ENCODE data around the gene PNPLA2.
A peak's percentile ranks its signal among the peaks of the same experiment; 100 is the strongest.

Gene PNPLA2

GRCh38 chr11:783581-784015 lies 35.1 kb upstream of the PNPLA2 start:
- peak; percentile 18 for DNase-seq (ENCODE audit: low spot score)

GRCh38 chr11:786235-787083 lies 32.3 kb upstream of the PNPLA2 start:
- no peak for DNase-seq (ENCODE audit: low spot score)

- no peak for DNase-seq (ENCODE audit: low spot score)
These were observed 31.5 kb upstream of the PNPLA2 start for GRCh38 chr11:787084-787675.

GRCh38 chr11:788009-788640 lies 30.6 kb upstream of the PNPLA2 start:
- DNase-seq (ENCODE audit: low spot score) = no peak

DNA sequence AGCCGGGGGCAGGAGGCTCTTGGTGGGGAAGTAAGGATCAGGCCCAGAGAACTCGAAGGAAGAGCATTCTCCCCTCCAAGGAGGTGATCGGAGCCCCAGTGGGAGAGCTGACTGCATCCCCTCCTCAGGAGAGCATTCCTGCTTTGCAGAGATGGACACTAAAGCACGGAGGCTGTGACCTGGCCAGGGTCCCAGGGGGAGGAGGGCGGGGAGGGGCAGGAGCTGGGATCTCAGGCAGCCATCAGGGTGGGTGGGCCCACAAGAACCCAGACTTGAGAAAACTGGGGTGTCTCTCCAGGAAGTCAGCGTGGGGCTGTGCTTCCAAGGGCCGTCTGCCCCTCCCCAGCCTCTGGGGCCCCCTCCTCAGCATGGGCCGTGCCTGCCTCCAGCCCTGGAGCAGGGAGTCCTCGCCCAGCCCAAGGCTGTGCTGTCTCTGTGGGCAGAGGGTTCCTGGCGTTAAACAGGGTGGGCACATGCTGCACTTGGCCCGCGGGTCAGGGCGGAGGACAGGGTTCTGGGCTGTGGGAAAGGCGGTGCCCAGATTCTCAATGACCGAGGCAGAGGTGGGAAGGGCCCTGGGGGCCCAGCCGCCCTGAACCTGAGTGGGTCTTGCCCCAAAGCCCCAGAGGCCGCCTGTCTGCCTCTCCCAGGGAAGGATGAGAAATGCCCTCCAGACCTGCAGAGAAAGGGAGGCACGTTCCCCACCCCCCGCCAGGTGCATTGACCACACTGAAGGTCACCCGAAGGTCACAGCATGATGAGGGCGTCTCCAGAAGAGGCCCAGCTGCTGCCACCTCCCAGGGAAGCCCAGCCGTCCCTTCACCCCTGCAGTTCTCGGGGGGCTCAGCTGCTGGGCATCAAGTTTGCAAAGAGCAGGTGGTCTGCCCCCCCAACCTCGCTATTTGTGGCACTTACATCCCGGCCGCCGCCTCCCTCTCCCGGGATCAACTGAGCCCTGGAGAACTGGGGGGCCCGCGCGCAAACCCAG lies 29.5 kb upstream of the PNPLA2 start:
- DNase-seq (ENCODE audit: low spot score) = no peak

GRCh38 chr11:789943-790342 lies 28.8 kb upstream of the PNPLA2 start, which contains the start of gene CEND1:
CEND1 (minus strand) TSS chr11:790090; CDS start chr11:788576, 1,514 bp downstream.
- peak; percentile 28 for DNase-seq (ENCODE audit: low spot score)

DNA sequence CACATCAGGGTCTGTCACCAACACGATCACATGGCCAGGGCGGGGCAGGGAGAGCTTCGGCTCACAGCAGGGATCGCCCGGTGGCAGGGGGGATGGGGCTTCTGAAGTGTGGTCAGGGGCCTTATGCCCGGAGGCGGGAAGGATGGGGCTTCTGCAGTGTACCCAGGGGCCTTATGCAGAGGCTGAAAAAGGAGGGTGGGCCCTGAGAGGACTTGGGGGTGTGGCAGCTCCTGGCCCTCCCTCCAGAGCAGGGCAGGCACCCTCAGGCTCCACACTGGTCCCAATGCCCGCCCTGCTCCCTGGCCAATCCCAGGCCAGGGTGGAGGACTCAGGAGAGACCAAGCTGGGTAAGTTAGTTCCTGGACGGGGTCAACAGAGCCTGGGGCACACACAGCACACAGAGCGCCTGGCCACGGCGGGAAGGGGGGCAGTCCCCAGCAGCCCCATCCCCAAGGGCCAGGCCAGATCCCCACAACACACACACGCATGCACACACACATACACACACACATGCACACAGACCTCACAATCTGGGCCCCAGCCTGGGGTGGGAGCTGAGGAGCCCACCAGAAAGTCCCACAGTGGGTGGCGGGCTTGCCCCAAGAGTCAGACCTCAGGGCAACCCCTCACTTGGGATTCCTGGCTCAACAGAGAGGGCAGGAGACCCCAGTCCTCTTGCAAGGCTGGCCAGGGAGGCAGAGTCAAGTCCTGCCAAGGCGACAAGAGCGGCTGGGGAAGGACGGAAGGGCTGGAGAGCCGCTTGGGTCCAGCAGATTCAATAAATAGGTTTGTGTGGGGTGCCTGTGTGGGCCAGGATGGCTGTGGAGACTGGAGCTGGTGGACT lies 27.8 kb upstream of the PNPLA2 start:
- DNase-seq (ENCODE audit: low spot score) = no peak

GRCh38 chr11:791658-792534 lies 26.8 kb upstream of the PNPLA2 start:
- DNase-seq (ENCODE audit: low spot score) = no peak

GRCh38 chr11:792535-792821 lies 26.2 kb upstream of the PNPLA2 start:
- no peak for DNase-seq (ENCODE audit: low spot score)

DNA sequence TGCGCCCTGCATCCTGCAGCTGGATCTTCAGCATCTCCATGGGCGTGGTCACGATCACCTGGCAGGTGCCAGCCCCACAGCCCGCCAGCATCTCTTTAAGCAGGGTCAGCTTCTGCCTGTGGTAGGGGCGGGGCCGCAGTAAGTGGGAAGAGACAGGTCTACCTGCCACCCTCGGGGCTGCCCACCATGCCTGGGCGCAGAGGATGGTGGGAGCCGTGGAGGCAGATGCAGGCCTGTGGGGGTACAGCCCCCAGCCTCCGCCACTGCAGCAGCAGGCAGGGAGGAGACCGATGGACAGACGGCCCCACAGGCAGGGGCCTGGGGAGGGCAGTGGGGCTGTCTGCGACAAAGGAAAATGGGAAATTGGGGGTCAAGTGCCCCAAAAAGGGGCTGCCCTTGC lies 25.8 kb upstream of the PNPLA2 start:
- DNase-seq (ENCODE audit: low spot score) = no peak

DNA sequence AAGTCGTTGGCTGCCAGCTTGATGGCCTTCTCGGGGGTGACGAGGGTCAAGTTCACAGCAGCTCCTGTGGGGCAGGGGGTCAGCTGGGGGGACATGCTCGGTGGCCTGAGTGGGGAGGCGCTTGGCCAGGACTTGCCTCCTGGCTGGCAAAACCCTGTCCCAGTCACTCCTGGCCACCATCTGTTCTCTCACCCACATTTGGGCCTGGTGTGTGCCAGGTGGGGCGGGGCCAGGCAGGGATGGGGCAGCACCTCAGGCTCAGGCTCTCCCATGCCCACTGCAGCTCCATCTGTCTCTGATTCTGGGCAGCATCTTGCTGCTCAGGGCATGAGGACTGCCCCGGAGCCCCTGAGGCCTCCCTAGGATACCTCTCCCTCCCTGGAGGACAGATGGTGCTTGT lies 25.2 kb upstream of the PNPLA2 start:
- DNase-seq (ENCODE audit: low spot score) = no peak

GRCh38 chr11:794013-794765 lies 24.5 kb upstream of the PNPLA2 start:
- no peak for DNase-seq (ENCODE audit: low spot score)

DNA sequence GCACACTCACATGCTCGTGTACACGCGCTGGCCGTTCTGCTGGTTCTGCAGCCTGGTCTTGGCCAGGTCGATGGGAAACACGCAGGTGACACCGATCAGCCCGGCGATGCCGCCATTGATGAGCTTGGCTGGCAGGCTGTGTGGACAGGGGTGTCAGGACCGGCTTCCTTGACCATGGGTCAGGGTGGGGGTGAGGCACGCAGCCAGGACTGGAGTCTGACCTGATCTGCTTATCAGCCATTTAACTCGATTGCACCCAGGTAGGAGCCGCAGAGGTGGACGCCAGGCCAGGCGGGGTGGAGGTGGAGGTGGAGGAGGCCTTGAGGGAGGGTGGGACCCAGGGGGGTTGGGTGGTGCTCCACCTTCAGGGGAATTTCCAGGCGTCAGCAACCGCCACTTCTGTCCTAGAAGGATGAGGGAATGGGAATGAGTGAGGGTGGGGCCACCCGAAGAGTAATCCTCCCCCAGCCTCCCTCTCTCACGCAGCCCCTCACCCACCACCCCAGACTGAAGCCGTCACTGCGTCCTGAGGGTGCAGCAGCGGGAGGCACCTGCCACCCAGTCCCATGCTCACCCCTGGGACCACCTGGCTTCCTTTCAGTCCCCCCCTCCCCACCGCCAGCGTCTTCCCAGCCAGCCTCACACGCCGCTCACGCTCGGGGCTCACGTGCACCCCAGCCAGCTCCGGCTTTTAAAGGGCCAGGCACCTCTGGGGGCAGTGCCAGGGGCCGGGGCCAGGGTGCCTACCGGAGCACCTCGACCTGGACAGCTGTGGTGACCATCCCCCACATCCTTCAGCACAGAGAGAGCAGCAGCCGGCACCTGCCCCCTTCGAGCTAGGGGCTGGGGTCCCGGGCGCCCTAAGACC lies 23.7 kb upstream of the PNPLA2 start:
- no peak for DNase-seq (ENCODE audit: low spot score)

- peak; percentile 81 for DNase-seq (ENCODE audit: low spot score)
These were observed 22.8 kb upstream of the PNPLA2 start for GRCh38 chr11:795634-796564.

DNA sequence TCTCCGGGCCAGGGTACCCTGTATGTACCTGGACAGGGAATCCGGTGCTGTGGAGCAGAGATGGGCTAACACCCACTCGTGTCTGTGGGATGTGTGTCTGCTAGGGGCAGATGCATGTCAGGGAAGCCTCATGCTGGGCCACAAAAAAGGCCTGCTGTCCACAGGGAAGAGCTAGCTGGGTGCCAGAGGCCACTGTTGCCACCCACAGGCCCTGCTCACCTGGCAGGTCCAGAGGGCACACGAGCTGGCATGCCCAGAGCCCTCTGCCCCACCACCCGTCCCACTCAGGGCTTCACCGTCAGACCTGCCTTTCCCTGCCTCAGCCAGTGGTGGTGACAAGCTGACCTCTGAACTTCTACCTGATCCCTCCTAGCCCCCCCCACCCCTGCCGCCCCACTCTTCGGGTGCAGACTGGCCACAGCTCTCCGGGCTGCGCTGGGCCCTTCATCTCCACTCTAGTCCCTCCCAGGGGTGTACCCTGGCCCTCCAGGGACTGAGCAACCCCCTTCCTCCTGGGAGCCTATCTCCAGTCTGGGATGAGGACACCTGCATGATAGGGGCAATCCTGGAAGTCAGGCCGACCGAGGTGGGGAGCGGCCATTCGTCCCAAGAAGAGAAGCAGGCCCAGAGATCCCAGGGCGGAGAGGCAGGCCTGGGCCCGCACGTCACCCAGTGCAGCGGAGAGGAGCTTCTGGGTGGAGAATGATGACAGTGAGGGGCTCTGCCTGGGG lies 22.0 kb upstream of the PNPLA2 start:
- no peak for DNase-seq (ENCODE audit: low spot score)

GRCh38 chr11:797296-798092 lies 21.2 kb upstream of the PNPLA2 start:
- peak; percentile 83 for DNase-seq (ENCODE audit: low spot score)

All from CD4-positive, alpha-beta T cell treated with Interleukin-2 at 100 ng/mL for 4 hours (primary cell).